GM10266 (cell line): Measurements from ENCODE around the gene UBE2I.

Source experiments
- DNase-seq: peaks from one replicate; pipeline ENCODE4 v3.0.0; 2012; ENCODE audit errors: extremely low spot score
- CTCF ChIP-seq: IDR thresholded peaks from 2 replicates; pipeline ENCODE4 v1.5.1; 2012; ENCODE audit warnings: mild to moderate bottlenecking, low read depth; ENCODE audit not compliant: control insufficient read depth, insufficient read depth; ENCODE audit errors: missing control alignments

UBE2I gene

GRCh38 chr16:1347962-1348361 lies 38.5 kb downstream of the UBE2I start:
- TF ChIP-seq CTCF = no peak
- no peak for DNase-seq

- TF ChIP-seq CTCF = no peak
- no peak for DNase-seq
Measured at GRCh38 chr16:1348441-1348840, 39.0 kb downstream of the UBE2I start.

GRCh38 chr16:1348926-1349325 lies 39.5 kb downstream of the UBE2I start:
- no peak for TF ChIP-seq CTCF
- no peak for DNase-seq

GRCh38 chr16:1349351-1349750 lies 39.9 kb downstream of the UBE2I start:
- TF ChIP-seq CTCF = no peak
- DNase-seq = no peak

GRCh38 chr16:1349951-1350350 lies 40.5 kb downstream of the UBE2I start:
- DNase-seq = no peak
- no peak for TF ChIP-seq CTCF

GRCh38 chr16:1350691-1351090 lies 41.3 kb downstream of the UBE2I start:
- no peak for DNase-seq
- no peak for TF ChIP-seq CTCF

- no peak for TF ChIP-seq CTCF
- no peak for DNase-seq
Measured at GRCh38 chr16:1351215-1351581, 41.8 kb downstream of the UBE2I start.
